GM18520 (cell line): ENCODE data around the gene ZNF625.

Experiments
- ATAC-seq: cut with Tn5 transposase; IDR thresholded peaks from one replicate; pipeline ENCODE4 v1.9.1; 2021; ENCODE audit not compliant: unreplicated experiment

Gene ZNF625

GRCh38 chr19:12156223-12157058, at the start of gene ZNF625:
Gene ZNF625 (minus strand): TSS chr19:12156734. CDS start chr19:12156558, 176 bp downstream.
- ATAC-seq, result peak; percentile 53

- no peak for ATAC-seq
Measured at GRCh38 chr19:12205296-12205695, 48.8 kb upstream of the ZNF625 start.

DNA sequence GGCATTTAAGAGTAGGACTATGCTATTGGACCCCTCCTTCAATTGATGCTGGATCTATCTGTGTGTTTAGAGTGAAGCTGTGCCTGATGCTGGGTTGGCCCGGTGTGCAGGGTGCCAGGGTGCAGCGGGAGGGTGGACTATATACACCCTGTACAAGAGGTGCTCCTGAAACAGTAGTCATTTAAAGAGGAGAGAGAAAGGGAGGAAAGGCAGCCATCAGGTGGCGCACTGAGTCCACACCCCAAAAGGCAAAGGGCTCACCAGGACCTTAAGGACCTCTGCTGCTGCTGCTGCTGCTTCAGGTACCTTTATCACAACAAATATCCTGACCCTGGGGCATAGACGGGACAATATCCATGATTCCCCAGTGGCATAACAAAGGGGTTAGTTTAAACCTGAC, 45.7 kb upstream of the ZNF625 start:
- ATAC-seq, result no peak

GRCh38 chr19:12199757-12200419, 43.4 kb upstream of the ZNF625 start:
- no peak for ATAC-seq

DNA sequence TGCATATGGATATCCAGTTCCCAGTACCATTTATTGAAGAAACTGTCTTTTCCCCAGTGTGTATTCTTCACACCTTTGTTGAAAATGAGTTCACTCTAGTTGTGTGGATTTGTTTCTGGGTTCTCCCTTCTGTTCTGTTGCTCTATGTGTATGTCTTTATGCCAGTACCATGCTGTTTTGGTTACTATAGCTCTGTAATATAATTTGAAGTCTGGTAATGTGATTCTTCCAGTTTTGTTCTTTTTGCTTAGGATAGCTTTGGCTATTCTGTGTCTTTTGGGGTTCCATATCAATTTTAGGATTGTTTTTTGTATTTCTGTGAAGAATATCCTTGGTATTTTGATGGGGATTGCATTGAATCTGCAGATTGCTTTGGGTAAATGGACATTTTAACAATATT, 41.6 kb upstream of the ZNF625 start:
- no peak for ATAC-seq

DNA sequence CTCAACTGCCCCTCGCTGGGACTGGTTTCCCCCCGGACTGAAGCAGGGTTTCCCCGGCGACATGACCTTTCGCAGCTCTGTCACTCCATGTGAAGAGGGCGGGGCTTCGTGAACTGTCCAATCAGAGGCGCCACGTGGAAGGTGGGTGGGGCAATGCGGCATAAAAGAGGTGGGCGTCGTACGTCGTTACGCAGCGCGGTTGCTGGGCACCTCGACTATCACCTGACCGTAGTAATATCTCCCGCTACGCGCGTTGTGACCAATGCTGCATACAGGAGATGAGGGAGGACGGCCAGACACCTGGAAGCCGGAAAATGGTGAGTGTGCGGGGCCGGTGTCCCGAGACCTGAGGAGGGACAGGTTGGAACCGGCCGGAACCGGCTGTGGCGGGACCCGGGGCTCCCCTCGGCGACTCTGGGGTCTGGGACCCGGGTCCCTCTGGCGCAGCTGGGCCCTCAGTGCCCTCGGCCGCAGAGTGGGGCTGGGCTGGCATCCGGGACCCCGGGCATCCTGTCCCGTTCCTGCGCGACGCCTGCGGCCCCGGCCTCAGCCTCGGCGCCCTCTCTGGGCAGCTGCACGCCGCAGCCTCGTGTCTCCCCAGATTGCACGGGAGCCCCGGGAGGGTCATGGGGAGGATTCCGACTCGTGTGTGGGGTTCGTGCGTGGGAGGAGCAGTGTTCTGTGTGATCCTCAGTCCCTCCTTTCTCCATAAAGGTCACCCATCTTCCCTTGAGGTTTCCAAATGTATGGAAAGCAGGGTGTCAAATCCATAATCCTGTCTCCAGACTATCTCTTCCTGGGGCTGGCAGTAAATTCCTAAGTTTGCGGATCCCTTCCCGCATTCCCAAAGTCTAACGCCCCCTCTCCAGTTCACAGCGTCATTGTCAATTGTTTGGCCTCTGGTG, 38.5 kb upstream of the ZNF625 start:
- ATAC-seq, result no peak

- no peak for ATAC-seq
Measured at GRCh38 chr19:12187625-12188024, 31.1 kb upstream of the ZNF625 start.

GRCh38 chr19:12180377-12180776, 23.8 kb upstream of the ZNF625 start:
- ATAC-seq, result no peak

DNA sequence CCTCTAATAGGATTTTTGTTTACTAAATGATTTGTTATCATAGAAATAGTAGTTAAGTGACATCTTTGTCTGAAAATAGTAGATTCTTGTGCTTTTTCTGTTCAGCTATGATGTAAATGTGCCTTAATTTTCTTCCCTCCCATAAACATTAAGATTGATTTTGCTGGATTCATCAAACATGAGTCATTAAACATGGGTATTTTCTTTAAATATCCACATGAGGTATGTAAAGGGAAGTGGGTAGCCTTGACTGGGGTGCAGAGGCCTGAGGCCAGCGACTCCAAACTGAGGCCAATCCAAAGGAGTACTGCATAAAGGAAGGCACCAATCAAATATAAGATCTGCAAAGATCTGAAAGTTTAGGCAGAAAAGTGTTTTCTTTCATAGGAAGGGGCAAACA, 10.1 kb upstream of the ZNF625 start:
- ATAC-seq, result no peak

DNA sequence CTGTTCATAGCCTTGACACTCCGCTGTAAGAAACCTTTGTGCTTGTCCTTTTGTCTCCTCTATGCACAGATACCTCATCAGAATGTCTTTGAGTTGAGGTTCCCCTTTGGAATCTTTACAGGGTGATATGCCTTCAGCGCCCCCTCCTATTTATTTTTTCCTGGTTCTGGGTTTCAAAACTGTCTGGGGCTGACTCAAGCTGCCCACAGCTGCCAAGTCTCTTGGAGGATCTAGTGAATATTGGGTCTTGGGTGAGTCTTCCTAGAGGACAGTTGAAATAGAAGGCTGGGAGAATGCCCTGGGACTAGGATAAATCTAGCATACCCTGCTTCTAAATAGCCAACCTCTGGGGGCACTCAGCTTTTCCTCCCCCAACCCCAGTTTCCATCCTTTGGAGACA, 7.3 kb upstream of the ZNF625 start:
- no peak for ATAC-seq

DNA sequence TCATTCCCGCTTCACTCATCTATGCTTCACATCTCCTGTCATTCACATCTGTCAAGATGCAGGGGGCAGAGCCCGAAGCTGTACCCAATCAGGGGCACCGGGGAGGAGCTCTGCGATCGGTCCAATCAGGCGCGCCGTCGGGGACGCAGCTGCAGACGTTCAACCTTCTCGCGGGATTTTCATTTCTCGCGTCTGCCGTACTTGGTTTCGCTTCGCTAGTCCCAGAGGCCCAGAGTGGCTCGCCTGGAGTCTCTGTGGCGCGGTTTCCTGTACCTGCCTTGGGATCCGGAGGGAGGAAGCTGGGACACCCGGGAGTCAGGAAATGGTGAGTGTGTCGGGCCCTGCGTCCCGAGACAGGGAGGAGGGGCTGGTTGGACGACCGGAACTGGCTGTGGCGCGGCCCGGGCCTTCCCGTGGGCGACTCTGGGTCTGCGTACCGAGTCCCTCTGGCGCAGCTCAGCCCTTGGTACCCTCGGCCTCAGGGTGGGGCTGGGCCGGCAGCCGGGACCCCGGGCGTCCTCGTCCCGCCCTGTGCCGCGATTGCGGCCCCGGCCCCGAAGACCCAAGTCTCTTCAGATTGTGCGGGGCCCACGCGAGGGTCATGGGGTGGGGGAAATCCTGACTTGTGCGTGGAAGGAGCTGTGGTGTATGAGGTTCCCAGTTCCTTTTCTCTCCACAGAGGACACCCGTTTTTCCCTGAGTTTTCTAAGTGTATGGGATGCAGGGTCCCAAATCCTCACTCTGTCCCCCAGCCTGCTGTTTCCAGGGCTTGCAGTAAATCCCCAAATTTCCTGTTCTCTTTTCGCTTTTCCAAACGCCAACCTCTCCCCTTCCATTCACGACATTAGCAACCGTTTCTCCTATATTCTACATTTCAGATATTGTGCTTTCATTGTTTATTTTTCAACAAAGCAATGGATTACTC, 6.6 kb upstream of the ZNF625 start, which contains the start of gene ZNF136:
Gene ZNF136, plus strand, starts transcription at position 215 of the 925 bp plus-strand sequence. Its CDS starts 108 bp downstream, at position 323.
- ATAC-seq, result peak; percentile 92

- ATAC-seq, result no peak
Measured at GRCh38 chr19:12162513-12162881, 6.0 kb upstream of the ZNF625 start.

- no peak for ATAC-seq
Measured at GRCh38 chr19:12159773-12160414, 3.4 kb upstream of the ZNF625 start.

- ATAC-seq, result no peak
Measured at GRCh38 chr19:12155324-12155860, 1.1 kb downstream of the ZNF625 start.

GRCh38 chr19:12145348-12145747, 11.2 kb downstream of the ZNF625 start:
- no peak for ATAC-seq

DNA sequence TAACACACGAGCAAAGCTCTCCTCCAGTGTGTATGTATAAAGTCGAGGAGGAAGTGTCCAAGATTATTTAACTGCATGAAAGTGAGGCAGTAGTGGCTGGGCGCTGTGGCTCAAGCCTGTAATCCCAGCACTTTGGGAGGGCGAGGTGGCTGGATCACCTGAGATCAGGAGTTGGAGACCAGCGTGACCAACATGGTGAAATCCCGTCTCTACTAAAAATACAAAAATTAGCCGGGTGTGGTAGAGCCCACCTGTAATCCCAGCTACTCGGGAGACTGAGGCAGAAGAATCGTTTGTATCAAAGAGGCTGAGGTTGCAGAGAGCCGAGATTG, 15.2 kb downstream of the ZNF625 start:
- ATAC-seq, result no peak

DNA sequence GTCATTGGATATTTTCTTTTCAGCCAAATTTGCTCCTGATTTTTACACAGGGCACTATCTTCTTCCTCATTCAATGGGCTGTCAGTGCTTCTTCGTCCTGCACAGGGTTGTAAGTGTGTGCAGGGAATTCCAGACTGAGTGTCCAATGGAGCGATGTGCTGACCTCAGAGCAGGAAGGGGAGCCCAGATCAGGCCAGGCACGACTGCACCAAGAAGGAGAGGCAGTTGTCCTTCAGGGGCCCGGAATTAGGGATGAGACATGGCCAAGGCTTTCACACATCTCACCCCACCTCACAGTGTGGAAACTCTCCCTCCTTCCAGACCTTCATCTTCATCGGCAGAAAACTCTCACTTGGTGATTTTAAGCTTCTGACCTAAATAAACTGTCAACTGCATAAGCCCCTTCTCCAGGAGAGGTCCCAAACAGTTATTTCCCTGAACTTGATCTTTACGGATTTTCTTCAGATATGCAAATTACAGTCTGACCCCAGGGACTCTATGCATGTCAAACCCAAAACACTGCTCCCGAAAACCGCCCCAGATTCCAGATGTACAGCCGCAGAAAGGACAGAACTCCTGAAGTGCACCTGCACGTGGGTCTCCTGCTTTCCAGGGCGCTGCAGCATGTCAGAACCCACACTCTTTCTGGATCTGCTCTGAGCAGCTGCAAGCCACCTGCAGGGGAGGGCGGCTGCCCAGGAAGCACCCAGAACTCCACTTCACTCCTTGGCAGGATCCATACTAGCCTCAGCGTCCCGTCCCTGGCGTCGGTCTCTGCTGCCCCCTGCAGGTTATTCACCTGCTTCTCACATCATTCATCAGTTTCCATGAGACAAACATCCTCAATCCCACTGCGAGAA, 15.8 kb downstream of the ZNF625 start:
- ATAC-seq, result no peak

DNA sequence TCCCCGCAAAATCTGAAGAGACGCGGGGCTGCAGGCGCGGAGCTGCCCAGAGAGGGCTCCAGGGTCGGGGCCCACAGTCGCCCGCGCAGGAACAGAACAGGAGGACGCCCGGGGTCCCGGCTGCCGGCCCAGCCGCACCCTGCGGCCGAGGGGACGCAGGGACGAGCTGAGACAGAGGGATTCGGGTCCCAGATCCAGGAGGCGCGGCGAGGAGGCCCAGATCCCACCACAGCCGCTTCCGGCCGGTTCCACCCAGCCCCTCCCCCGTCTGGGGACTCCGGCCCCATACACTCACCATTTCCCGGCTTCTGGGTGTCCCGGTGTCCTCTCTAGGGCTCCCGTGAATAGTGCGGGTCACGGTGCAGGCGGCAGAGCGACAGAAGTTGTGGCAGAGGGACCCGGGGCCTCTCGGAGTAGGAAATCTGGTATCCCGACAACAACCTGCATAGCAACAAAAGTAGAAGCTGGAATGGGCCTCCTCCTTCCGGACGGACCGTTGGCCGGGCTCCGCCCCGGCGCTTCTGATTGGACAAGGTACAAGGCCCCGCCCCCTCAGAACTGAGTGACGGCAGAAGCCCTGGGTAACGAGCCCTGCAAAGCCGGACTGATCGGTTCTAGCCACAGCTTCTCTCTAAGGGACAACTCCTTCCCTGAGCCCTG, 16.5 kb downstream of the ZNF625 start, which contains the start of gene ZNF20:
Gene ZNF20, minus strand, starts transcription at position 466 of the 660 bp plus-strand sequence. Its CDS starts 168 bp downstream, at position 298.
- ATAC-seq, result peak; percentile 83
